Testis (tissue), 3 donors: Measurements from ENCODE around the gene BMP7. TPM values are rescaled to one million over a fixed set of nuclear protein-coding genes. Genes with fewer than 3 reads are reported as not detected.

Experiments
- DNase-seq: peaks from one replicate; pipeline ENCODE4 v3.0.0-alpha.2; 2019
- H3K27ac ChIP-seq, 2 donors: fragments of 200-600 bp; sonication (generic); one replicate each; pipeline ENCODE4 v1.5.1; 2019
- H3K27me3 ChIP-seq: fragments of 200-600 bp; sonication (generic); one replicate; pipeline ENCODE4 v1.5.1; 2019
- H3K36me3 ChIP-seq: fragments of 200-600 bp; sonication (generic); one replicate; pipeline ENCODE4 v1.5.1; 2017; ENCODE audit warnings: low read depth; ENCODE audit errors: missing control alignments
- H3K4me1 ChIP-seq: fragments of 200-600 bp; sonication (generic); one replicate; pipeline ENCODE4 v1.5.1; 2019
- H3K4me3 ChIP-seq, 2 donors: fragments of 200-600 bp; sonication (generic); one replicate each; pipeline ENCODE4 v1.5.1; 2017 to 2019
- H3K9me3 ChIP-seq: fragments of 200-600 bp; sonication (generic); one replicate; pipeline ENCODE4 v1.5.1; 2017
- POLR2A ChIP-seq: fragments of 450-650 bp; IDR thresholded peaks from one replicate; pipeline ENCODE4 v1.6.1; 2017; ENCODE audit warnings: antibody characterized with exemption, mild to moderate bottlenecking, moderate library complexity
- whole genome bisulfite sequencing, 2 donors: methylation state at CpG; one replicate each; pipeline ENCODE4 v1.1.5; 2018; 5-methylcytosine and 5-hydroxymethylcytosine counted together
- intact Hi-C: fragments of 100-400 bp; cut with DNase I; formaldehyde crosslinking; loops from one replicate; pipeline ENCODE4 v1.15.1; 2023; ENCODE audit warnings: low total_unique reads
- polyA plus RNA-seq: library from polyadenylated mRNA; stranded (reverse); fragments of 350-450 nt; fragmentation: Illumina TruSeq; extraction: RNeasy Lipid Tissue Mini Kit (QIAGEN cat#74804); gene quantifications from one replicate; pipeline ENCODE4 v1.2.3, GENCODE V29; 2014; ENCODE audit warnings: low read depth, low replicate concordance; ENCODE audit not compliant: insufficient read depth
- total RNA-seq, 2 donors: library from RNA; depleted of rRNA; stranded (reverse); fragments of >200 nt; gene quantifications; one replicate each; pipeline ENCODE4 v1.2.3, GENCODE V29; 2016
- TF ChIP-seq, protein P1 (sequence below), 3 experiments: fragments of 450-650 bp in 2 of 3; fragments of 200-600 bp in 1 of 3; sonication (generic) in 1 of 3; IDR thresholded peaks; one replicate each; pipeline ENCODE4 v1.5.1; 2016 to 2019; ENCODE audit warnings: antibody characterized with exemption in 3 of 3, mild to moderate bottlenecking in 2 of 3, moderate library complexity in 1 of 3

The BMP7 gene
- total and polyA plus RNA-seq, 3 donors from 2014 or later: 2.4 to 7.1 (median 3.3) TPM

DNA sequence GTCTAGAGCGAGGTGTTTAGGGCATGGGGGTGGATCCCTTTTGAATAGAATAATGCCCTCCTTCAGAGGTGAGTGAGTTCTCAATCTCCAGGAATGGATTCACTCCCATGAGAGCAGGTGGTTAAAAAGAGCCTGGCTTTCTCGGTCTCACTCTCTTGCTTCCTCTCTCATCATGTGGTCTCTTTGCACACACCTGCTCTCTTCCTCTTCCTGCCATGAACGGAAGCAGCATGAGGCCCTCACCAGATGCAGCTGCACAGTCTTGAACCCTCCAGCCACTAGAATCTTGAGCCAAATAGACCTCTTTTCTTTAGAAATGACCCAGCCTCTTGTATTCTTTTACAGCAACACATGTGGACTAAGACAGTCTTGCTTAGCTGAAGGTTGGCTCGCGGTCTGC, 119.3 kb downstream of the BMP7 start:
- intact Hi-C loops: no loop called here
- Histone ChIP-seq H3K9me3 (no peaks in the 10 kb centered on the region), H3K27me3 (no peaks in the 10 kb centered on the region), H3K36me3 (no peaks in the 10 kb centered on the region), H3K4me3 (no peak overlapping the region), H3K4me1 (no peaks in the 10 kb centered on the region), H3K27ac (no peak overlapping the region)
- TF ChIP-seq, protein P1, sequence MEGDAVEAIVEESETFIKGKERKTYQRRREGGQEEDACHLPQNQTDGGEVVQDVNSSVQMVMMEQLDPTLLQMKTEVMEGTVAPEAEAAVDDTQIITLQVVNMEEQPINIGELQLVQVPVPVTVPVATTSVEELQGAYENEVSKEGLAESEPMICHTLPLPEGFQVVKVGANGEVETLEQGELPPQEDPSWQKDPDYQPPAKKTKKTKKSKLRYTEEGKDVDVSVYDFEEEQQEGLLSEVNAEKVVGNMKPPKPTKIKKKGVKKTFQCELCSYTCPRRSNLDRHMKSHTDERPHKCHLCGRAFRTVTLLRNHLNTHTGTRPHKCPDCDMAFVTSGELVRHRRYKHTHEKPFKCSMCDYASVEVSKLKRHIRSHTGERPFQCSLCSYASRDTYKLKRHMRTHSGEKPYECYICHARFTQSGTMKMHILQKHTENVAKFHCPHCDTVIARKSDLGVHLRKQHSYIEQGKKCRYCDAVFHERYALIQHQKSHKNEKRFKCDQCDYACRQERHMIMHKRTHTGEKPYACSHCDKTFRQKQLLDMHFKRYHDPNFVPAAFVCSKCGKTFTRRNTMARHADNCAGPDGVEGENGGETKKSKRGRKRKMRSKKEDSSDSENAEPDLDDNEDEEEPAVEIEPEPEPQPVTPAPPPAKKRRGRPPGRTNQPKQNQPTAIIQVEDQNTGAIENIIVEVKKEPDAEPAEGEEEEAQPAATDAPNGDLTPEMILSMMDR (IDR thresholded peaks at IDR 0.05): no peak
- TF ChIP-seq POLR2A: no peak
- no peak for DNase-seq
- WGBS, 2 donors: 83 to 90% methylated on average over 5 of the region's 5 CpGs

DNA sequence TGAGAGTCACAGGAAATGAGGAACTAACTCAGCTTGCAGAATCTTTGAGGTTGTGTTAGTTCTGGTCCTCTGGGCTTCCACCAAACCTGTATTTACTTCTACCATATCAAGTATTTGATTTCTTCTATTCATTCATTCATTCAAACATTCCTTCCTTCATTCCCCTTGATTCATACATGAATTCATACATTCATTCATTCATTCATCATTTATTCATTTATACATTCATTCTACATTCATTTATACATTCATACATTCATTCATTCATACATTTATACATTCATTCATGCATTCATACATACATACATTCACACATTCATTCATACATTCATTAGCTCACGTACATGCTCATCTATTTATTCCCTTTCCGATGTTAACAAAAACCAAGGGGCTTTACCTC, 120.3 kb downstream of the BMP7 start:
- intact Hi-C loops: no loop called here
- TF ChIP-seq, protein P1 (IDR thresholded peaks at IDR 0.05): no peak
- no peak for TF ChIP-seq POLR2A
- Histone ChIP-seq H3K27me3 (no peaks in the 10 kb centered on the region), H3K4me1 (no peaks in the 10 kb centered on the region), H3K36me3 (no peaks in the 10 kb centered on the region), H3K9me3 (no peaks in the 10 kb centered on the region), H3K27ac (no peak overlapping the region), H3K4me3 (no peak overlapping the region)
- WGBS, 2 donors: 91 to 98% methylated on average over 2 of the region's 2 CpGs
- no peak for DNase-seq

DNA sequence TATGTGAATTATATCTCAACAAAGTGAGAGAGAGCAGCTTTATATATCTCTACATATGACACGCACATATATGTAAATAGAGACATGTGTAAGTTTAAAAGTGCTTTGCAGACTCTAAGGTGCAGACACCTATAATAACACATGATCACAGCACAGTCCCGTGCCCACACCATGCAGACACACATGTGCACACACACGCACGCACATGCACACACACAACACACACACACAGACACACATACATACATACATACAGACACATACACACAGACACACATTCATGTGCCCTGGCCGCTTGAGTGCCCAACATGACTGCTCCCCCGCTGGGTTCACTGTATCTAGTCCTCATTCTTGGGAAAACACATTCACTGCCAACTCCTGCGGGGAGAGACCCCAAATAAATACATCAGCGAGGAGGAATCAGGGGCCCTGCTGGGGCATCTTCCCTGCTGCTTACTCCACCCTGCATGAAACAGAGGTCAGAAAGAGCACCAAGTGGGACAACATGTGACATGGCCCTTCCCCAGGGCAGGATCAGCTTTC, 121.3 kb downstream of the BMP7 start:
- intact Hi-C loops: no loop called here
- no peak overlapping the region for H3K4me3 ChIP-seq
- no peaks in the 10 kb centered on the region for H3K4me1 ChIP-seq
- H3K27ac ChIP-seq: no peak overlapping the region
- H3K9me3 ChIP-seq: no peaks in the 10 kb centered on the region
- DNase-seq: no peak
- no peaks in the 10 kb centered on the region for H3K36me3 ChIP-seq
- TF ChIP-seq POLR2A: no peak
- TF ChIP-seq, protein P1 (IDR thresholded peaks at IDR 0.05): no peak
- no peaks in the 10 kb centered on the region for H3K27me3 ChIP-seq
- WGBS, 2 donors: 78 to 85% methylated on average over 6 to 8 of the region's 8 CpGs

DNA sequence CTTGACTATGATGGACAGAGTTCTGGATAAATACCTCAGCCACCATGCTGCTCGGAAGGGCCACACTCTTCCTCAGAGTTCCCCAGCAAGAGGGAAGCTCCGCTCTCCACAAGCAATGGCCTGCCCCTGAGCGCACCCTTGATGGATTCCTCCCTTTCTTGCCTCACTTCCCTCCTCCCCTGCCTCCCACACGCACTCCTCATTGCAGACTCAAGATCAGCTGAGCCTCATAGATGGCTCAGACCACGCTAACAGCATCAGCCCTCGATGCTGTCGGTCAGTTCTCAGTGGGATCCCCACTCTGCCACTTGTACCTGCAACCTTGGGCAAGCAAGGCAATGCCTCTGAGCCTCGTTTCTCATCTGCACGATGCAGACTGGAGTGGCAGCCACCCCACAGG, 123.3 kb downstream of the BMP7 start:
- H3K27me3 ChIP-seq: no peaks in the 10 kb centered on the region
- no peaks in the 10 kb centered on the region for H3K36me3 ChIP-seq
- H3K27ac ChIP-seq: no peak overlapping the region
- TF ChIP-seq, protein P1 (IDR thresholded peaks at IDR 0.05): no peak
- no peak for TF ChIP-seq POLR2A
- no peaks in the 10 kb centered on the region for H3K4me1 ChIP-seq
- WGBS, 2 donors: 62 to 65% methylated on average over 9 of the region's 9 CpGs
- H3K4me3 ChIP-seq: no peak overlapping the region
- no peaks in the 10 kb centered on the region for H3K9me3 ChIP-seq
- DNase-seq: no peak
- intact Hi-C loops: no loop called here

DNA sequence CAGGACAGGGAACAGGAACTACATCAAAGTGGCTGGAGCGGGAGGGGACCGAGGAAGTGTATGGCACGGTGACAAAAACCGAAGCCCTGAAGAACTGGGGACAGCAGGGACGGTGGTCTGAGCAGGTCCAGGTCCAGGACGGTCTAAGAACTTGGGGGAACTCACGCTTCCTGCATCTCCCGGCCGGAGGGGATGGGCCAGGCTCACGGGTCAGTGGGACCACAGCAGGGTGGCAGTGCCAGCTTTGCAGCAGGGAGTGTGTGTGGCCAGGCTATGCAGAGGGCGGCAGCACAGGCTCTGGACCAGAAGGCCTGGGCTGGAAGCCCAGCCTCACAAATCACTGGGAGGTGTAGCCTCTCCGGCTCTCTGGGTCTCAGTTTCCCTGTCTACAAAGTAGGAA, 123.8 kb downstream of the BMP7 start:
- no peak for TF ChIP-seq POLR2A
- TF ChIP-seq, protein P1 (IDR thresholded peaks at IDR 0.05): no peak
- no peak overlapping the region for H3K27ac ChIP-seq
- no peaks in the 10 kb centered on the region for H3K27me3 ChIP-seq
- no peak for DNase-seq
- H3K9me3 ChIP-seq: no peaks in the 10 kb centered on the region
- intact Hi-C loops: no loop called here
- 84 to 86% methylated on average over 12 of the region's 12 CpGs for WGBS, 2 donors
- no peaks in the 10 kb centered on the region for H3K36me3 ChIP-seq
- no peak overlapping the region for H3K4me3 ChIP-seq
- no peaks in the 10 kb centered on the region for H3K4me1 ChIP-seq
